ENCODE results near the gene CD300LG. TPM values are rescaled to one million over a fixed set of nuclear protein-coding genes. Genes with fewer than 3 reads are reported as not detected.
A peak's percentile ranks its signal among the peaks of the same experiment; 100 is the strongest.
"Not testable (repeated sequence)": the region's sequence is repeated elsewhere in the genome, so short reads cannot be mapped to it uniquely, and the experiment has no call there.

CD300LG gene
- total RNA-seq, 1 experiment from 2014 or later, result not detected

DNA sequence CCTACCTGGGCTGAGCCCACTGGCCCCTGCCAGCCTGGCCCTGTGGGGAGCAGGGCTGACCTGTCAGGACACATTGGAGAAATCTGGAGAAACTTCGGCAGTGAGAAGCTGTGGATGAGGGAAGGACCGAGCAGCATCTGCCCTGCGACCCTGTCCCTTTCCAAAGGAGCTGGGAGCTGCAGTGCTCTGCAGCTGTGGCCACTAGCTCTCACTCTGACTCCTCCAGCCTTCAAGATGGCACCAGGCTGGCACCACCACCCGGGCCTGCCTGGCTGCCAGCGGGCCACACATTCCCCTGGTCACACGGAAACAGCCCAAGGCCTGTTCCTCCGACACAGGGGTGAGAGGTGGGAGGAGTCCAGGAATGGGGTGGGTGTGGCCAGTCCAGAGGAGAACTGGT lies 30.1 kb downstream of the CD300LG start:
- DNase-seq (ENCODE audit: extremely low read depth, low read depth), result no peak

DNA sequence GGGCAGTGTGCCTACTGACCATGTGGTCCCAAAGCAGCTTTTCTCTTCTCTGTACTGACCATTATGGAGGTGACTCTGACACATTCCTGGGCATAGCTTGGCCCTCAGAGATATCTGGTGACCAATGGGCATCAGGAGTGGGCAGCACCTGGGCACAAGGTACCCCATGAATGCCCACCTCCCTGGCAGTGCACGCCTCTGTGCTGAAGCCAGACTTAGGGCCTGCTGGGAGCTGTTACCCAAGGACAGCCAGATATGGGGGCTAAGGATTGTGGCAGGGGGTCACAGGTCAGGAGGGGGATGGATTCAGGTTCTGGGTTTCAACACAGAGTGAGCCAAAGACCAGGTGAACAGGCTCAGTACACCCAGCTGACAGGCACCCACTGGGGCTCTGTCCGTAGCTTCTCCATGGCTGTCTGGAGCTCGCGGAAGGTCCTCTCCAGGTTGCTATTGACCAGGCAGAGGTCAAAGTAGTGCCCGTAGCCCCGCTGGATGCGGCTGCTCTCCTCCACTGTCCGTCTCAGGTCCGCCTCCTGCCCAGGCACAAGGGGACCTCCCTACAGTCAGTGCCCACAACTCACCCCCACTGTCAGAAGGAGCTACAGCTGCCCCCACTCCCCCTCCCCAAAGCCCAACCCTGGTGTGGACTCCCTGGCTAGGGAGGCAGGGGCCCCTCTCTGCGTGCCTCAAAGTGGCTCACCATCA lies 30.6 kb downstream of the CD300LG start:
- DNase-seq (ENCODE audit: extremely low read depth, low read depth), result no peak

DNA sequence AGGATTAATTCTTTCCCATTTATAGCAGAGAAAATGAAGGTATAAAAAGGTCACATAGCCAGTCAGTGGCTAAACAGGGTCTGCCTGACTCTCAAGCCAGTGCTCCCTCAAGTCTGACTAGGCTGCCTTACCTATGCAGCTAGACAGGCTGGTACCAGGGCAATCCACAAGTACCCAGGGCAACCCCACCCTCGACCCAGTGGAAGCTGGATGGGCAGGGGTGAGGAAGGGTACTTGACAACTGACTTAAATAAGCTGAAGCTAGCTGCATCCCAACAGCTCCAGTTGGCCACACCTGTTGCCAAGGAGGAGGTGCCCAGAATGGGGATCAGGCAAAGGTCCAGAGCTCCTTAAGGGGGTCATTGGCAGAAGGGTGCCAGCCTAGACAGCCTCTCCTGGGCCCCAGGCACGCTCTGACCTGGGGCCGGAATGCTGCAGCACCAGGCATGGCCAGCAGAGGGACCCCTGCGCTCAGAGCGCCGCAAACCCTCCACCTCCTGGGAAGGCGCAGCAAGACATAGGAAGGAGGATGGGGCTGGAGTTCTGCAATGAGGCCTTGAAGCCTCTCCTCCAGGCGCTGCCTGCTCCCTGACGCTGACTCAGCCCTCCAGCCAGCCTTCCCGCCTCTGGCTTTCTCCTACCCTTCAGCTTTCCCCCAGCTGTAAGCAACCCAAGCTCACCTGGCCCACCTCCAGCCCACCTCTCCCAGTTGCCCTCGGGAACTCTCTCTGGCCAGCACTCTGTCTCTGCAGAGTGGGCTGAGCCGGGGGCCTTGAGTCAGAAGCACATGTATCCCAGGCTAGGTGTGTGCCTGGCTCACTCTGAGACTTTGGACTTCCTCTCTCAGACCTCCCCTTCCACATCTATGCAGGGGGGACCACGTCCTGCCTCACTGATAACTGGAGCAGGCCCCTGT lies 31.5 kb downstream of the CD300LG start:
- DNase-seq (ENCODE audit: extremely low read depth, low read depth), result peak; percentile 61

DNA sequence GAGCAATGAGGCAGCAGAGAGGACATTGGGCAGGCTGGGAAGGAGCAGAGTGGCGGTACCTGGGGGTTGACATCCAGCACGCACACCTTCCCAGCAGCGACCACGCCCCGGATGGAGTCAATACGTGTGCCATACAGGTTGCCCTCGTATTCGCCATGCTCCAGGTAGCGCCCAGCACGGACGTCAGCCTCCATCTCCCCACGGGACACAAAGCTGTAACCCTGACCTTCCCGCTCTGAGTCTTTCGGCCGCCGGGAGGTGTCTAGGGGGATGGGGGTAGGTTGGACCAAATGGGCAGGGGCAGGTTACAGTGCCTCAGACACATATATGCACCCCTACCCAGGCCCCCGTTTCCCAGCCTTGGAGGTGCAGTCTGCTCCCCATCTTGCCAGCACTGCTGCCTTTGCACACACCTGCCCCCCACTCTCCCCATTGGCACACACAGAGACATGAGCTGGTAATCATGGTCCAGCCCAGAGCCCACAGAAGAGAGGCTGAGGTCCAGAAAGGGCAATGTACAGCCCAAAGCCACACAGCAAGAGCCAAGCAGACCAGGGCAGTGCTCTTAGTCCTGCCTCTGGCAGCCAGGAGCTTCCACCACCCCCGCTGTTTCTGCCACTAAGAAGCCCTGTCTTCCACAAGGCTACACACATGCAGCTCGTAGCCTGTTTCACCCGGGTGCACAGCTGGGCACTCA lies 32.9 kb downstream of the CD300LG start:
- no peak for DNase-seq (ENCODE audit: extremely low read depth, low read depth)

DNA sequence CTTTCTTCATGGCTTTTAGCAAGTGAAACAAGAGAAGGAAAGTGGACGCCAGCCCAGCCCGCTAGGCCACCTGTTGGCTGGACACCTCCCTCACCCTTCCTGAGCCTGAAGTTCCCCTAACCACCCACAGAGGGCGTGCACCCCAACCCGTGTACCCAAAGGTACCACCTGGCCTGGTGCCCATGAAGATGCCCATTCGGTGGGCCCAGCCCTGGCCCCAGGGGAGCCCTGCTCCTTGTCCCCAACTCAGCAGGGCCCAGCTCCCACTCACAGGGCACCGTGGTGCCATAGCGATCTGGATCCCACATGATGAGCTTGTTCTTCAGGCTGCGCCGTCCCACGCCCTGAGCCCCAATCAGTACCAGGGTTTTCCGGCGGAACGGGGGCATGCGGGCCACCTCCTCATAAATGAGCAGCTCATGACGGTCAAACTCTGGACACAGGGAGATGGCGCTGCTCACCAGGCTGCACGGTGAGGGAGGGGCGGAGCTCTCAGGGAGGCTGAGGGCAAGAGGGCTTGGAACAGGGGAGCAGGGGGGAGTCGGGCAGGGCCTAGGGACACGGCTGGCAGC lies 33.5 kb downstream of the CD300LG start:
- DNase-seq (ENCODE audit: extremely low read depth, low read depth), result peak; percentile 70

DNA sequence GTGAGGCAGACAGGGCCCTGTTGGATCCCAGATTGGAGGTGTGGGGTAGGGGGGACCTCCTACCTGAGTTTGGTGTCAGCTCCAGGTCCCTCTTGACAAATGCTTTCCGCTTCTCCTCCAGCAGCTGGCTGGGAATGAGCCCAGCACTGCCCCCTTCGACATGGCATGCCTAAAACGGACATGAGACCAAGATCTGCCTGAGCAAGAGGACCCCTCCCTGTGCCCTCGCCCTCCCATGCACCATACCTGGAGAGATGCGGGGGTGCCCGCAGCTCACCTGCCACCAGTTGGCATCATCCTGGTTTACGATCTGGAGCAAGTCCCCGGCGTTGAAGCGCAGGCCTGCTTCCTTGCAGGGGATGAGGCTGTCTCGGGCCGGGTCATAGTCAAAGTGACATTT lies 34.2 kb downstream of the CD300LG start:
- no peak for DNase-seq (ENCODE audit: extremely low read depth, low read depth)

DNA sequence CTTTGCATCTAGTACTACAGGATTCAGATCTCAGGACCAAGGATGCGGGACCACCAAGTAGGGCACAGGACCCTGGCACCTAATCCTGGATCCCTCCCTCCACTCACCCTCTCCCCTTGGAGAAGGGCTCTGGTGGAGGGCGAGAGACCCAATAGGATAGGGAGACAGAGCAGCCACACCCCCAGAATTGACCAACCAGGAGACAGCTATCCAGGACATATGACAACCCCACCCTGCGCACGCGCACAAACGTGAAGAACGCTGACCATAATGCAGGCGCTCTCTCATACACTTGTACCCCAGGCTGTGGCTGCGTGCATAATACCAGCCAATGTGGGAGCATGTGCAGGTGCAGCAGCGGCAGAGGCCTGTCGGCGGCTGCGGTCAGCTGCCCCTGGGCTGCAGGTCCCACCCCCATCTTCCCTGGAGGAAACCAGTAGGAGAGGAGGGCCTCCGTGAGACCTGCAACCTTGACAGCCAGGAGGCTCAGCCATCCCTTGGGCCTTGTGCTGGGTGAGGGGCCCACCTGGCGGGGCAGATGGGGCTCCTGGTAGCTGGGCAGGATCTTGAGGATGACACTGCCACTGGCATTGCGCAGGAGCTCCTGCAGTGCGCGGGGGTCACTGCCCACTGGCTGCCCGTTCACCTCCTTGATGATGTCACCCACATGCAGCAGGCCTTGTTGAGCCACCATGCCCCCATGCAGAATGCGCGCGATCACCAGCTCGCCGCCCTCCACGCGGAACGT lies 35.0 kb downstream of the CD300LG start:
- DNase-seq (ENCODE audit: extremely low read depth, low read depth), result no peak

DNA sequence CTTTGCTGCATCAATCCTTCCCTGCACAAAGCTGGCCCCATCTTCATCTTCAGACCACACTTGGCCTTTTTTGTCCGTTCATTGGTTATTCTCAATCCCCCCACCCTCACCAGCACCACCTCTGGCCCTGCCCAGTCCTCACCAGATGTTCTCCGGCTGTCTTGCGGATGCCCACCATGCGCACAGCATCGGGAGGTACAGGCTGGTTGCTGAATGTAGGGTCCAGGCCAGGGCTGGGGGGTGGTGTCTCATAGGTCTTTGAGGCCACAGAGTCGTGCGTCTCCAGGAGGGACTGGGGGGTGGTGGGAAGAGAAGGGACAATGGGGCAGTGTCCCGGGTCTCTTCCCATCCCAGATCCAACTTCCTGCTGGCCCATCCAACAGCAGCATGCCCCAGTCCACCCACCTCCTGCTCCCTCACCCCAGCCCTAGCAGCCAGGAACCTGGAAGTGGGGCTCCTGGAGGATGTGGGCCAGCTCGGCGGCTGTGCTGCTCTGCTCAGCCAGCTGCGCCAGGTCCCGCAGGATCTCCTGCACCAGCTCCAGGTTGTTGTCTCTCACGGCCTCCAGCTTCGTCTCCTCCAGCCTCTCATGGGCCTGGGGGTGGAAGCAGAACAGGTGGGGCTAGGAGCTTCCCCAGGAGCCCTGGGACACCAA lies 35.9 kb downstream of the CD300LG start:
- no peak for DNase-seq (ENCODE audit: extremely low read depth, low read depth)

DNA sequence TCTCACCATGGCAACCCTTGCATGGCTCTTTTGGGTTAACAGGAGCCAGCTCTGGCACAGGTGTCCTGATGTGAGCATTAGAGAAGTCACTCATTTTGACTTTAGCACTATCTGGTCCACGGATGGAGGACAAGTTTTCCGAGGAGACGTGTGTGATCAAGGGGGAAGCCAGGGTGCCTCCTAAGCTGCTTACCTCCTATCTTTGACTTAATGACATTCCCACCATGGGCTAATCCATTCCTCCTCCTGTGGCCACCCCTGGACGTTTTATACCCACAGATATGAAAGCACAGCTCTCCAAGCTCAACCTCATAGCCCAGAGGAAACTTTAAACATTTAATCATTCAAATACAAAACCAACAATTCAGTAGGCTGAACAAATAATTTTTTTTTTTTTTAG lies 41.6 kb downstream of the CD300LG start:
- no peak for DNase-seq (ENCODE audit: extremely low read depth, low read depth)

DNA sequence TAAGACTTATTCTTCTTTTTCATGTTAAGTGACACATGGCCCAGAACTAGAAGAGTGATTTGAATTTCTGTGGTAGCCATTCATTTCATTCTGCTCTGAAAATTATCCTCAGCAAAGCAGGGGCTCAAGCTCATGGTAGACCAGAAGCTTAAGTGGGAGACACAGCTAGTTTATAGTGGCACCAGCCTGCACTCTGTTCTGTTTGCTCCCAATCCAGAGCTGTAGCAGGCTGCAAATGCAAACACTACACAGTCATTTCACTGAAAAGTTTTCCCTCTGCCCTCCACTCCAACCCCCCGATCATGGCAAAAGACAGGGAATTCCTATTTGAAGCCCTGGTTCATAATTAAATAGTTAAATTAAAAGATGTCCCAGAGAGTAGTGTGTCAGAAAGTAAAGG lies 43.3 kb downstream of the CD300LG start:
- no peak for DNase-seq (ENCODE audit: extremely low read depth, low read depth)

DNA sequence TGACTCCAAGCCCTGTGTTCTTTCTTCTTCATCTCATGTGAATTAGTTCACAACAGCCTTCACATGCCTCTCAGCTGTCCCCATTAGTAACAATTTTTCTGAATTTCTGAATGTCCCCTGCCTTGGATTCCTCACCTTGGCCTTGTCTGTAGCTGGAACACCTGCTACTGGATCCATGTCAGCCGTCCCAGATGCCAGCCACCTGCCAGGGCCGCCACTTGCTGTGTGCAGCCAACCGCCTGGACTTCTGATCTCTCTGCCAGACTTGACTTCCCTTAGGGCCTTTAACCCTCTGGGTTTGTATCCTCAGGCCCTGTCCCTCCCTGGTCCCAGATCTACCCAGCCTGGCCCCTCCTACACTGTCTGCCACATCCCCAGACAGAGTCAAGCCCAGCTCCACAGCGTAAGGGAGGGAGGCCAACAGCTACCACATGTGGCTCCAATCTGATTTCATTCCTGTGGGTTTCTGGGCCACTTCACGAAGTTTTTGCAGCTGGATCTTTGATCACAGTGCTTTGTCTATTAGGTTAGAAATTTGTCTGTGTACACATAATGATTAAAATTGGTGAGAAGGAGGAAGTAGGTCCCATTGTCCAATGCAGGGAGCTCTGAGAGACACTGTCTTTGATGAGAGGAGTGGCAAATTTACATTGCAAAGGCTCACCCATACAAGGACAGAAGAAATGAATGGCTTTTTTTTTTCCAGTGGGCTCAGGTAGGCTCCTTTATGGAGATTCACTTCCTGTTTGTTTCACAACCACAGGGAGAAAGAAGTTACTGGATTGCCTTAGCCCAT lies 45.1 kb downstream of the CD300LG start:
- no peak for DNase-seq (ENCODE audit: extremely low read depth, low read depth)

DNA sequence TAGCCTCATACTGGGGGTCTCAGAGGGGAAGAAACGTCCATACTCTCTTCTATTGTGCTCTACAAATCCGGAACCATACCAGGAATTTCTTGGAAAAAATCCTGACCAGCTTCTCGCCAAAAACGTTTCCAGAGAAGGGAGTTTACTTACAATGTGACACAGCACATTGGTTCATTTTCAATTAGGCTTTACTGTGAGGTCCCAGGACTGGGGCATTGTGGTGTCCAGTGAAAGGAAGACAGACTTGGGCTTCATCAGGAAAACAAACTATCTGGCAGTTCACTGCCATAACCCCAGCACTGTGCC lies 45.6 kb downstream of the CD300LG start:
- no peak for DNase-seq (ENCODE audit: extremely low read depth, low read depth)

DNA sequence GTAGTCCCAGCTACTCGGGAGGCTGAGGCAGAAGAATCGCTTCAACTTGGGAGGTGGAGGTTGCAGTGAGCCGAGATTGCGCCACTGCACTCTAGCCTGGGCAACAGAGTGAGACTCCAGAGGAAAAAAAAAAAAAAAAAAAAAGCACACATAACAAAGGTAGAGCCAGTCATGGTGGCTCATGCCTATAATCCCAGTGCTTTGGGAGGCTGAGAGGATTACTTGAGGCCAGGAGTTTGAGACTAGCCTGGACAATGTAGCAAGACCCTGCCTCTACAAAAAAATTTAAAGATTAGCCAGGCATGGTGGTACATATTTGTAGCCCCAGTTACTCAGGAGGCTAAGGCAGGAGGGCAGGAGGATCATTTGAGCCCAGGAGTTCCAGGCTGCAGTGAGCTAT lies 47.5 kb downstream of the CD300LG start:
- DNase-seq (ENCODE audit: extremely low read depth, low read depth), result not testable (repeated sequence)

DNA sequence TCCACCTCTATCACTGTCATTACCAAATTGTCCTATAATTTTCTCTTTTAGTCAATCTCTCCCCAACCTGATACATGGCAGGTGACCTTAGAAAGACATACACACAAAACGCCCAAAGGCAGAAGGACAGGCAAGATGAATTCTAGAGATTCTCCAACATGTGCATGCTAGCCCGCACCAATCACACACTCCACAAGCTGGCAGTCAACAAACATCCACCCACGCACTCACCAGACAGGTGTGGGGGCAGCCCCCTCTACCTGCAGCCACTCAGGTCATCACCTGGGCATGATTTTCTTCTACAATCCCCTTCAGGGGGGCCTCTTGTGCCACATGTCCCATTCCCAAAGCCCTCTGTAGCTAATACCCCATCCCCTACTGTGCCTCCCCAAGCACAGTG lies 50.9 kb downstream of the CD300LG start:
- no peak for DNase-seq (ENCODE audit: extremely low read depth, low read depth)

DNA sequence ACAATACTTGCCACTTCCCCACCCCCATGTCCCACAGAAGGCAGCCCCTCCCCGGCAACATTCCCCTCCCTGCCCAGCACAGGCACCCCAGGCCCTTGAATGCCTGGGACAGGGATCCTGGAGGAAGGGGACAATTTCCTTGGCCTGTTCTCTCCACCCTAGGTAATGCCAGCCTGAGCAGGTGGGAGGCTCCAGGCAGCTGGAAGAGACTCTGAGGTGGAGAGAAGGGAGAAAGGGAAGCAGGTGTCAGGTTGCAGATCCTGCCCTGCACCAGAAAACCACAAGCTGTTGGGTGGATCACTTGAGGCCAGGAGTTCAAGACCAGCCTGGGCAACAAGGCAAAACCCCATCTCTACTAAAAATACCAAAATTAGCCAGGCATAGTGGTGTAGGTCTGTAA lies 51.5 kb downstream of the CD300LG start:
- DNase-seq (ENCODE audit: extremely low read depth, low read depth), result no peak

DNA sequence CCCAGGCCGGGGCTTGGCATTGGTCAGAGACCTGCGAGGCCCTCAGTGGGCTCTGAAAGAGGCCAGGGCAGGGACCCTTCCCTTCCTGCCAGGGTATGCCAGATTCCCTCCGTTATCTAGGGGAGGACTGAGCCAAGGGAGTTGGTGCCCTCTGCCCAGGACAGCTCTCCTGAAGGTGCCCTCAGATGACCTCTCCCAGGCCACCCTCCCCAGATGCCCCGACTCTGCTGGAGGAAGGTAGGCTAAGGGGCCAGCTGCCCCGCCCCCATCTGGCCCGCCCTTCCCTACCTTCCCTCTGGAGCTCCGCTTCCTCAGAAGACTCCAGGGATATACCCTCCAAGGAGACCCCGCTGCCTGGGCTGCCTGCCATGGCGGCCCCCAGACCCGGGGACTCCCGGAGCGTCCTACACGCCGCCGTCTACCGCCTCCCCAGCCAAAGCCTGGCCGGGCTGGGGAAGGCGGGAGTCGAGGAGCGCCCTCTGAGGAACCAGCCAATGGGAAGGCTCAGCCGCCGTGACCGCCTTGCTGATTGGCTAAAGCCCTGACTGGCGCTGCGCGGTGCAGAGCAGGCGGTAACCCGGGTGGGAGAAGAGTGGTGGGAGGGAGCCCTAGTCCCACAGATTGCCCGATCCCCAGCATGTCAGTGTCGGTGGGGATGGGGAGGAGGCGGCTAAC lies 53.3 kb downstream of the CD300LG start:
- DNase-seq (ENCODE audit: extremely low read depth, low read depth), result peak; percentile 86

DNA sequence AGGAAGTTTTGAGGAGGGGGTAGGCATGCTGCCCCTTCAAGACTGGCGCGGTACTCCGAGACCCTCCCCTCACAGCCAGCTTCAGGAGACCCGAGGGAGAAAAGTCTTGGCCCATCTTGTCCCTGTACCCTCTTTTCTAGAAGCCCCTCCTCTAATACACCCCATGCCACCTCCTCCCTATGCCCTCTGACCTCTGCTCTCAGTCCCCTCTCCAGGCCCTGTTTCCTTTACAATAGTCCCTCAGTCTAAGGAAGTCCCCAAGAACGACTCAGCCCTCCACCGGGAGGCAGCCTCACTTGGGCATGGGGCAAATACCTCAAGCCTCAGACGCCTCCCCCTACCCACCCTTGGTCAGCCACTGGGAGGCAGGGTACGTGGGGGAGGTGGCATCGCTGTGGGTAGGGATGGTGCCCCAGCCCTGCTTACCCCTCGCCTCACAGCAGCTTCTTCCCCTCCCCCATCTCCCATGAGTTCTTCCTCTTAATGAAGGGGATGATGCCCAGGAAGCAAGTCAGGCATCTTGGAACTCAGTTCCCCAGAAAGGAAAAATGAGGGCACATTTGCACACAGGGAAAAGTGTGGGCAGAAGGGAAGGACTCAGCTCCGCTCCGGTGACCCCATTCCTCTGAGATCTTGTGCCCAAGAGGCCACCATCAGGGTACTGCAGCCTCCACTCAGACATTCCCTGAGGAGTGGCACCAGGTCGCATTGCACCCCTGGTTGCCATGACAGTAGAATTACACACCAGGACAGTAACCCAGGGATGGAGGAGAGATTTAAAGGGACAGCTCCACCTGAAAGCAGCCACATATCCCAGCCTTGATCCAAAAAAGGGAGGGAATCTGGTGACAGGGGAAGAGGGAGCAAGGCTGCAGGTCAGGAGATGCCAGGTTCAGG lies 54.1 kb downstream of the CD300LG start:
- no peak for DNase-seq (ENCODE audit: extremely low read depth, low read depth)

All from NCI-H460 (cell line).